Measurements from ENCODE around the gene HSD17B8. TPM values are rescaled to one million over a fixed set of nuclear protein-coding genes. Genes with fewer than 3 reads are reported as not detected.

The HSD17B8 gene
- total RNA-seq, 2 donors from 2014 or later = 10.3 to 31.4 TPM

- H3K27ac ChIP-seq = no peak overlapping the region
- TF ChIP-seq, protein P1, sequence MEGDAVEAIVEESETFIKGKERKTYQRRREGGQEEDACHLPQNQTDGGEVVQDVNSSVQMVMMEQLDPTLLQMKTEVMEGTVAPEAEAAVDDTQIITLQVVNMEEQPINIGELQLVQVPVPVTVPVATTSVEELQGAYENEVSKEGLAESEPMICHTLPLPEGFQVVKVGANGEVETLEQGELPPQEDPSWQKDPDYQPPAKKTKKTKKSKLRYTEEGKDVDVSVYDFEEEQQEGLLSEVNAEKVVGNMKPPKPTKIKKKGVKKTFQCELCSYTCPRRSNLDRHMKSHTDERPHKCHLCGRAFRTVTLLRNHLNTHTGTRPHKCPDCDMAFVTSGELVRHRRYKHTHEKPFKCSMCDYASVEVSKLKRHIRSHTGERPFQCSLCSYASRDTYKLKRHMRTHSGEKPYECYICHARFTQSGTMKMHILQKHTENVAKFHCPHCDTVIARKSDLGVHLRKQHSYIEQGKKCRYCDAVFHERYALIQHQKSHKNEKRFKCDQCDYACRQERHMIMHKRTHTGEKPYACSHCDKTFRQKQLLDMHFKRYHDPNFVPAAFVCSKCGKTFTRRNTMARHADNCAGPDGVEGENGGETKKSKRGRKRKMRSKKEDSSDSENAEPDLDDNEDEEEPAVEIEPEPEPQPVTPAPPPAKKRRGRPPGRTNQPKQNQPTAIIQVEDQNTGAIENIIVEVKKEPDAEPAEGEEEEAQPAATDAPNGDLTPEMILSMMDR (IDR thresholded peaks at IDR 0.05) = no peak
- no peaks in the 10 kb centered on the region for H3K27me3 ChIP-seq
- H3K36me3 ChIP-seq = no peaks in the 10 kb centered on the region
- no peak for DNase-seq (ENCODE audit: low spot score)
- no peaks in the 10 kb centered on the region for H3K9me3 ChIP-seq
- H3K4me1 ChIP-seq = no peaks in the 10 kb centered on the region
- no peak overlapping the region for H3K4me3 ChIP-seq
Observed at GRCh38 chr6:33241968-33242367, 37.5 kb downstream of the HSD17B8 start.

DNA sequence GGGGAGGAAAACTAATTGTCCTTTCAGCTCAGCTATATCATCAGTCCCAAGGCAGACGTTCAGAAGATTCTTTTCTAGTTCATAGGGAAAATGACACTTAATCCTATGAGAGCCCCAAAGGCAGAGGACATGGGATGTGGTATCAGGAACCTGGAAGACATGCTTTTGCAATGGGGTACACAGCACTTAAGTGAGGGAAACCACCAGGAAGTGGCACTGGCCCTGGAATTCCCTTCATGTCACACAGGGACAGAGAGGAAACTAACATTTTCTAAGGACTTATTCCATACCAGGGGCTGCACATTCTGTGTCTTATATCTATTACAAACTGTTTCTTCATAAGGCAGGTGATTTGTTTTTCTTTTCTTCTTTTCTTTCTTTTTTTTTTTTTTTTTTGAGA, 39.0 kb downstream of the HSD17B8 start:
- no peaks in the 10 kb centered on the region for H3K27me3 ChIP-seq
- no peaks in the 10 kb centered on the region for H3K36me3 ChIP-seq
- H3K27ac ChIP-seq = no peak overlapping the region
- H3K4me3 ChIP-seq = no peak overlapping the region
- H3K9me3 ChIP-seq = no peaks in the 10 kb centered on the region
- TF ChIP-seq, protein P1 (IDR thresholded peaks at IDR 0.05) = no peak
- no peak for DNase-seq (ENCODE audit: low spot score)
- H3K4me1 ChIP-seq = peaks cover 0 to 7% of the 10 kb centered on the region in 2 donors

- H3K27me3 ChIP-seq = no peaks in the 10 kb centered on the region
Observed at GRCh38 chr6:33247977-33248642, 43.7 kb downstream of the HSD17B8 start.

DNA sequence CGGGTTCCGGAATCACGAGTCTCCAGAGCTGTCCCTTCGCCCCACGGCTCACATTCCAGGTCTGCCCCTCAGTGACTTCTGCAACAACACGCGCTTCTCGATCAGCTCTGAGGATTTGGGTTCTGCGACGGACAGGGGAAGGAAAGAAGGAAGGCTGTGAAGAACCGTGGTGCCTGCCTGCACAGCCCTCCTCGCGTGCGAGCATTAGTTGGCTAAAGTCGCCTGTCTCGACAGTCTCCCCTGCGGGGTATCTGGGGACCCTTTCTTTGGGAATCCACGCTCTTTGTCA, 44.1 kb downstream of the HSD17B8 start:
- Histone ChIP-seq H3K4me3 (peak overlapping the region; percentile 36 to 62), H3K27me3 (no peaks in the 10 kb centered on the region), H3K4me1 (peaks cover 0 to 25% of the 10 kb centered on the region in 2 donors), H3K36me3 (no peaks in the 10 kb centered on the region), H3K9me3 (no peaks in the 10 kb centered on the region), H3K27ac (peak overlapping the region; percentile 93 to 95)
- no peak for DNase-seq (ENCODE audit: low spot score)
- TF ChIP-seq, protein P1 (IDR thresholded peaks at IDR 0.05) = peak in 1 of 2 donors; percentile 39

More at GRCh38 chr6:33247977-33248642, 43.7 kb downstream of the HSD17B8 start:
- peak; percentile 95 for DNase-seq (ENCODE audit: low spot score)
- Histone ChIP-seq H3K4me1 (peaks cover 0 to 25% of the 10 kb centered on the region in 2 donors), H3K4me3 (peak overlapping the region; percentile 36 to 62), H3K36me3 (no peaks in the 10 kb centered on the region), H3K27ac (peak overlapping the region; percentile 93 to 95), H3K9me3 (no peaks in the 10 kb centered on the region)
- TF ChIP-seq, protein P1 (IDR thresholded peaks at IDR 0.05) = peak; percentile 91 to 98

- no peaks in the 10 kb centered on the region for H3K36me3 ChIP-seq
- peak overlapping the region; percentile 48 to 62 for H3K4me3 ChIP-seq
- peak overlapping the region; percentile 93 to 95 for H3K27ac ChIP-seq
- peak; percentile 99 for DNase-seq (ENCODE audit: low spot score)
- peaks cover 0 to 25% of the 10 kb centered on the region in 2 donors for H3K4me1 ChIP-seq
- no peaks in the 10 kb centered on the region for H3K27me3 ChIP-seq
- no peaks in the 10 kb centered on the region for H3K9me3 ChIP-seq
- TF ChIP-seq, protein P1 (IDR thresholded peaks at IDR 0.05) = peak in 1 of 2 donors; percentile 32
Observed at GRCh38 chr6:33248932-33249731, 44.7 kb downstream of the HSD17B8 start.
